Spleen (tissue), 11 donors: ENCODE data around the gene IMMP2L. TPM values are rescaled to one million over a fixed set of nuclear protein-coding genes. Genes with fewer than 3 reads are reported as not detected.

Experiments used
- DNase-seq: peaks from one replicate; pipeline ENCODE4 v3.0.0-alpha.2; 2020
- H3K27ac ChIP-seq, 8 donors: fragments of 200-600 bp; sonication (generic) in 7 of 8; 1 replicate in 4 of 8; 2 replicates in 4 of 8; pipeline versions ENCODE4 v1.5.0 to v1.8.0; 2016 to 2021; ENCODE audit warnings: inconsistent platforms in 4 of 8, mild to moderate bottlenecking in 4 of 8, moderate library complexity in 1 of 8
- H3K27me3 ChIP-seq, 7 donors: fragments of 200-600 bp; sonication (generic) in 6 of 7; replicated peaks in 1 of 7; 1 replicate in 4 of 7; 2 replicates in 3 of 7; pipeline versions ENCODE4 v1.5.0 to v1.8.0; 2016 to 2021; ENCODE audit warnings: inconsistent platforms in 3 of 7, mild to moderate bottlenecking in 1 of 7
- H3K36me3 ChIP-seq, 6 donors: fragments of 200-600 bp; sonication (generic) in 5 of 6; 1 replicate in 4 of 6; 2 replicates in 2 of 6; pipeline versions ENCODE4 v1.5.0 to v1.8.0; 2016 to 2021; ENCODE audit warnings: inconsistent platforms in 2 of 6
- H3K4me1 ChIP-seq, 6 donors: fragments of 200-600 bp; sonication (generic) in 5 of 6; 1 replicate in 3 of 6; 2 replicates in 3 of 6; pipeline versions ENCODE4 v1.5.0 to v1.8.0; 2016 to 2021; ENCODE audit warnings: inconsistent platforms in 3 of 6
- H3K4me3 ChIP-seq, 8 donors: fragments of 200-600 bp; sonication (generic) in 7 of 8; 1 replicate in 4 of 8; 2 replicates in 4 of 8; pipeline versions ENCODE4 v1.5.0 to v1.8.0; 2016 to 2021; ENCODE audit warnings: inconsistent platforms in 4 of 8, mild to moderate bottlenecking in 4 of 8, moderate library complexity in 2 of 8
- H3K9me3 ChIP-seq, 8 donors: fragments of 200-600 bp; sonication (generic) in 7 of 8; 1 replicate in 4 of 8; 2 replicates in 4 of 8; pipeline versions ENCODE4 v1.5.0 to v1.8.0; 2016 to 2021; ENCODE audit warnings: inconsistent platforms in 4 of 8
- POLR2A ChIP-seq, 3 donors: fragments of 450-650 bp; IDR thresholded peaks; one replicate each; pipeline ENCODE4 v1.5.1; 2017; ENCODE audit warnings: antibody characterized with exemption in 3 of 3, mild to moderate bottlenecking in 1 of 3
- POLR2AphosphoS5 ChIP-seq, 3 donors: sonication (generic); formaldehyde crosslinking; IDR thresholded peaks; one replicate each; pipeline ENCODE4 v1.5.1; 2017; ENCODE audit warnings: antibody characterized with exemption in 3 of 3
- WGBS, 5 donors: extraction: QIAGEN DNeasy Blood & Tissue Kit in 3 of 5; methylation state at CpG; one replicate each; pipeline versions ENCODE4 v1.1.5 to v1.1.7; 2013 to 2018; 5-methylcytosine and 5-hydroxymethylcytosine counted together
- intact Hi-C: fragments of 100-400 bp; cut with DNase I; formaldehyde crosslinking; loops from one replicate; pipeline ENCODE4 v1.15.0; 2023; ENCODE audit warnings: low total_unique reads
- polyA plus RNA-seq, 3 donors: library from polyadenylated mRNA; stranded (reverse); fragments of 200-250 nt; gene quantifications; one replicate each; pipeline ENCODE4 v1.2.1, GENCODE V29; 2013
- total RNA-seq, 7 donors: library from RNA; depleted of rRNA in 3 of 7; stranded (reverse); fragments of >200 nt in 3 of 7; fragmentation: NEBNext Ultra II Directional in 4 of 7; extraction: Animal tissue kit (Norgen Biotek cat#: 25700) in 4 of 7; gene quantifications; one replicate each; pipeline versions ENCODE4 v1.1.0 to v1.2.1, GENCODE V29; 2016 to 2021
- TF ChIP-seq, protein P1 (sequence below), 11 experiments: fragments of 200-600 bp in 7 of 11; fragments of 450-650 bp in 4 of 11; sonication (generic) in 4 of 11; IDR thresholded peaks in 8 of 11; conservative IDR thresholded peaks in 3 of 11; 1 replicate in 7 of 11; 2 replicates in 4 of 11; pipeline versions ENCODE4 v1.4.0 to v1.8.0; 2016 to 2021; ENCODE audit warnings: antibody characterized with exemption in 11 of 11, inconsistent platforms in 4 of 11, mild to moderate bottlenecking in 1 of 11
- donor health status: healthy with polysubstance abuse.
- donor health status: DM: no; HTN: no; CAD: no; lungs with moderate emphysema.
- donor health status: DM: no; HTN: no; CAD: no.
- donor health status: Bipolar disorder and iron deficiency.
- donor health status: healthy.
- donor health status: DM: no; HTN: no; CAD: no.
- donor health status: DM: yes; HTN: yes; CAD: no.

IMMP2L gene
- total and polyA plus RNA-seq, 10 donors = 6.5 to 32.7 (median 9.8) TPM

DNA sequence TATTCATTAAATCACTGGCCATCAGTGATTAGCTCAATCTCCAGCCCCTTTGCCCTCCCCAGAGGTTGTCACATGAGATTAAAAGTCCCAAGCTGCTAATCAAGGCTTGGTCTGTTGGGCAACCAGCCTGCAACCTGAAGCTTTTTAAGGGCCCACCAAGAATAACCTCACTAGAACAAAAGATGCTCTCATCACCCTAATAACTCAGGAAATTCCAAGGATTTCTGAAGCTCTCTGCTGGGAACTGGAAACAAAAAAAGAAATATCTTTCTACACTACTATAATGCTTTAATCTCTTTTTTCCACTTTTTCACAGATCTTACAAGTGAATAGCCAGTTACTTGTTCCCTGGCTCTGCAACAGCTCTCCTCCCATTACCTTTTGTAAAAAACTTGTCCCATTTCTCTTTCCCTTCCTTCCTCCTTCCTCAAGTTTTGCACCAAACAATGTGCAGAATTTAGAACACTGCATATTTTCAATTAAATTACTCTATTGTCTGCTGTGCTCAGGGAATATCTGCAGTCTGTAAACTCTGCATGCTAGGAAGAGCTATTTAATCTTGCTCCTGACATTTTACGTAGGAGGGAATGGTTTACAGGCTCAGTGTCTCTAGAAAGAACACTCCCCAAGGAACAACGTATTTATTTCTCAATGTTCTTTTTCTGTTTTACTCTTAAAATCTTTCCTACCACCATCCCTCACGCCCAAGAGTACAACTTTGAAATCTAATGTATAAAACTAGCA, 169.1 kb downstream of the IMMP2L start:
- 61 to 74% (median 72%) methylated on average over 3 of the region's 3 CpGs for WGBS, 5 donors
- TF ChIP-seq, protein P1, sequence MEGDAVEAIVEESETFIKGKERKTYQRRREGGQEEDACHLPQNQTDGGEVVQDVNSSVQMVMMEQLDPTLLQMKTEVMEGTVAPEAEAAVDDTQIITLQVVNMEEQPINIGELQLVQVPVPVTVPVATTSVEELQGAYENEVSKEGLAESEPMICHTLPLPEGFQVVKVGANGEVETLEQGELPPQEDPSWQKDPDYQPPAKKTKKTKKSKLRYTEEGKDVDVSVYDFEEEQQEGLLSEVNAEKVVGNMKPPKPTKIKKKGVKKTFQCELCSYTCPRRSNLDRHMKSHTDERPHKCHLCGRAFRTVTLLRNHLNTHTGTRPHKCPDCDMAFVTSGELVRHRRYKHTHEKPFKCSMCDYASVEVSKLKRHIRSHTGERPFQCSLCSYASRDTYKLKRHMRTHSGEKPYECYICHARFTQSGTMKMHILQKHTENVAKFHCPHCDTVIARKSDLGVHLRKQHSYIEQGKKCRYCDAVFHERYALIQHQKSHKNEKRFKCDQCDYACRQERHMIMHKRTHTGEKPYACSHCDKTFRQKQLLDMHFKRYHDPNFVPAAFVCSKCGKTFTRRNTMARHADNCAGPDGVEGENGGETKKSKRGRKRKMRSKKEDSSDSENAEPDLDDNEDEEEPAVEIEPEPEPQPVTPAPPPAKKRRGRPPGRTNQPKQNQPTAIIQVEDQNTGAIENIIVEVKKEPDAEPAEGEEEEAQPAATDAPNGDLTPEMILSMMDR (IDR thresholded peaks at IDR 0.05 in 8 of 11, conservative IDR thresholded peaks at IDR 0.05 in 3 of 11) = no peak
- no peak for TF ChIP-seq POLR2A (IDR thresholded peaks at IDR 0.05)
- no peak for TF ChIP-seq POLR2AphosphoS5 (IDR thresholded peaks at IDR 0.05)
- no peak overlapping the region for H3K4me3 ChIP-seq
- H3K36me3 ChIP-seq = no peaks in the 10 kb centered on the region
- DNase-seq = no peak
- no peaks in the 10 kb centered on the region for H3K4me1 ChIP-seq
- intact Hi-C loops = no loop called here
- H3K27ac ChIP-seq = peak overlapping the region in 1 of 8 donors; percentile 29
- peaks cover 0 to 5% (median 0%) of the 10 kb centered on the region in 8 donors for H3K9me3 ChIP-seq
- no peaks in the 10 kb centered on the region for H3K27me3 ChIP-seq

DNA sequence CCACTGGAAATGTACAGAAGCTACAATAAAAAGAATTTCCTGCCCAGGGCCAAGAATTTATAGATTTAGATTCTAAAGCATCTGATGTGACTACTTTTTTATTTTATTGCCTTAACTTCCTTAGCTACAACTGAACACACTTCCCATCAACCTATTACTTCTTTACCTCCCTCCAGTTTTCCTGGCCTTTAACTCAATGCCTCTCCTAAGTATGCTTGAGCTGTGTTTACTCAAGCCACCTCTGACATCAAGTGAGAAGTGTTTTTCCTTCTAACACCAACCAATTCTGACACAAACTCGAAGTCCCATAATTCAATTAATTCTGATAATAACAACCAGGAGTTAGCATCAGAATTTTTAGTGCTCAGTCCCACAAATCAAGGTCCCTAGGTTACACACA, 170.0 kb downstream of the IMMP2L start:
- Histone ChIP-seq H3K27me3 (no peaks in the 10 kb centered on the region), H3K9me3 (peaks cover 0 to 5% (median 0%) of the 10 kb centered on the region in 8 donors), H3K36me3 (no peaks in the 10 kb centered on the region), H3K4me3 (no peak overlapping the region), H3K4me1 (no peaks in the 10 kb centered on the region), H3K27ac (peak overlapping the region in 1 of 8 donors; percentile 29)
- intact Hi-C loops = no loop called here
- TF ChIP-seq POLR2AphosphoS5 (IDR thresholded peaks at IDR 0.05) (no peak), POLR2A (IDR thresholded peaks at IDR 0.05) (no peak)
- TF ChIP-seq, protein P1 (IDR thresholded peaks at IDR 0.05 in 8 of 11, conservative IDR thresholded peaks at IDR 0.05 in 3 of 11) = no peak
- 70 to 86% (median 80%) methylated on average over 1 of the region's 1 CpG for WGBS, 5 donors
- DNase-seq = no peak

DNA sequence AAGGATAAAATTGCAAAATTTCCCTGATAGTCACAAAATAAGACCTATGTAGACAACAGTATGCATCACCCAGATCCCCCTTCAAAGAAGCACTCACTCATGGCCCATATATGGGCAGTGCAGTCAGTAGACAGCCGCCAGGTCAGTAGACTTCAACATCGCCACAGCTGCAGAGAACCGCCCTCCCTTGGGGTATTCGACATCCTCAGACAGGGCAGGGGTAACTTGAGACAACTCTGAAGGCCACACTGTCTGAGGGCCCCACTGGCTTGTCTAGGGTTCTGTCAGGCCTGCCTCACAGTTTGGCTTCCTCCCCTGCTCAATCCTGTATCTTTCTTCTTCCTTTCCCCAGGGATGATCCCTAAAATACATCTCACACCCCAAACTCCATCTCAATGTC, 172.3 kb downstream of the IMMP2L start:
- H3K36me3 ChIP-seq = no peaks in the 10 kb centered on the region
- no peaks in the 10 kb centered on the region for H3K4me1 ChIP-seq
- H3K4me3 ChIP-seq = no peak overlapping the region
- 91 to 96% (median 93%) methylated on average over 4 of the region's 4 CpGs for WGBS, 5 donors
- H3K27ac ChIP-seq = no peak overlapping the region
- intact Hi-C loops = no loop called here
- DNase-seq = no peak
- H3K27me3 ChIP-seq = no peaks in the 10 kb centered on the region
- no peaks in the 10 kb centered on the region for H3K9me3 ChIP-seq
- TF ChIP-seq POLR2AphosphoS5 (IDR thresholded peaks at IDR 0.05) = no peak
- TF ChIP-seq POLR2A (IDR thresholded peaks at IDR 0.05) = no peak
- TF ChIP-seq, protein P1 (IDR thresholded peaks at IDR 0.05 in 8 of 11, conservative IDR thresholded peaks at IDR 0.05 in 3 of 11) = no peak

DNA sequence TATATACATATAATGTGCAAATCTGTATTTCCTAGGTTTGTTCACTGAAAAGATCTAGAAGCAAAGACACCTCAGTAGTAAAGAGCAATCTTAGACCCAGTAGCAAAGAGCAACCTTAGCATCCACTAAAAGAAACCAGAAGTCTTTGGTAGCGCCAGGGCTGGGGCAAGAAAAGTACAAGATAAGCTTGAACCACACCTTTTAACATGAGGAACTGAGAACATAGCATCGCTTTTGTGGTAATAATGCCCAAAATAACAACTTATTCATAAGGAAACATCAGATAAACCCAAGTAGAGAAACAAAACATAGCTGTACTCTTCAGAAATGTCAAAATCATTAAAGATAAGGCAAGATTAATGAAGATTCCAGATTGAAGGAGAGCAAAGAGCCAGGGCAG, 173.4 kb downstream of the IMMP2L start:
- no peaks in the 10 kb centered on the region for H3K27me3 ChIP-seq
- TF ChIP-seq POLR2A (IDR thresholded peaks at IDR 0.05) (no peak), POLR2AphosphoS5 (IDR thresholded peaks at IDR 0.05) (no peak)
- TF ChIP-seq, protein P1 (IDR thresholded peaks at IDR 0.05 in 8 of 11, conservative IDR thresholded peaks at IDR 0.05 in 3 of 11) = no peak
- H3K4me1 ChIP-seq = no peaks in the 10 kb centered on the region
- intact Hi-C loops = no loop called here
- 62 to 71% (median 69%) methylated on average over 2 of the region's 2 CpGs for WGBS, 5 donors
- H3K27ac ChIP-seq = no peak overlapping the region
- H3K4me3 ChIP-seq = no peak overlapping the region
- no peaks in the 10 kb centered on the region for H3K36me3 ChIP-seq
- no peak for DNase-seq
- no peaks in the 10 kb centered on the region for H3K9me3 ChIP-seq
